ENCODE data around the gene DLEC1.

DLEC1 gene

DNA sequence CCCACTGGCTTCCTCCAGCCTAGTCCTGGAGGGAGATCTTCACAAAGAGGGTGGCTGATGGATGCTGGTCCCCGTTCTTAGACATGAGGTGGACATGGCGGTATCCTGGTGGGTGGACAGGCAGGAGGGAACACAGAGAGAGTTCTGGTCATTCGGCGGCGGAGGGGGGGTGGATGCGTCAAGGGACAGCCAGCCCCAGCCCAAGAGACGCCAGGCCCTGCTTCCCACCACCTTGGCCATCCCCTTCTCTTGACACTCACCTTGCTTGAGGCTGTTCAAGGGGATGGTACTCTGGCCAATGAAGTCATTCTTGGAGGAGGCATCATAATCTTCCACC, 31.3 kb upstream of the DLEC1 start:
- no peak overlapping the region for H3K4me3 ChIP-seq (ENCODE audit: insufficient read length, low read depth)

DNA sequence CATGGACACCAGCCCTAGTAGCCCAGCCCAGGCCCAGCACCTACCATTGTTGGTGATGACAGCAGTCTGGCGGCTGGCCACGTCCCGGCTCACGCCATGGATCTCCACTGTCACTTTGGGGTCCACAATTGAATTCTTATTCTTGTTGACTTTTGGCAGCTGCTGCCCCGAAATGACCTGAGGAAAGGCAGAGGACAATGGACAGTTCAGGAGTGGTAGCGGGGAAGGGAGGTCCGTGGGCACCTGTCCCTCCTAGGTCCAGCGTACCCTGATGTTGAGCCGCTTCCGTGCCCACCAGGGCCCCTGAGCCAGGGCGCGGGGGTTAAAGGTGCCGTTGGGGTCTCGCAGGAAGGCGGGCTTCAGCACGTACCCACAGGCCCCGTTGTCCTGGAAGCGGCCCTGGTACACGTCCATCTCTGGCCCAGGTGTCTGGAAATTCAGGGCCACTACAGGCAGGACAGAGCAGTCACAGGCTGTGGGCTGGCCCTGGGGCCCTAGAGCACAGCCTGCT, 30.8 kb upstream of the DLEC1 start:
- Histone ChIP-seq H3K9ac (ENCODE audit: insufficient read length, low read depth) (no peak overlapping the region), H3K27me3 (ENCODE audit: insufficient read depth, insufficient read length) (no peaks in the 10 kb centered on the region), H3K4me3 (ENCODE audit: insufficient read length, low read depth) (no peak overlapping the region), H3K36me3 (ENCODE audit: insufficient read depth, insufficient read length, low read length) (peaks cover 34% of the 10 kb centered on the region), H3K9me3 (ENCODE audit: insufficient read depth, low read length) (no peaks in the 10 kb centered on the region), H3K4me1 (ENCODE audit: insufficient read depth, insufficient read length) (peaks cover 13% of the 10 kb centered on the region)
- no peak for DNase-seq (ENCODE audit: low read depth, low spot score)
- no peak for TF ChIP-seq SUZ12 (IDR thresholded peaks at IDR 0.05; ENCODE audit: extremely low read depth, insufficient read depth, insufficient read length)
- TF ChIP-seq ZNF274 (IDR thresholded peaks at IDR 0.05; ENCODE audit: low read depth, low read length), result no peak
- no peak for TF ChIP-seq YY1 (IDR thresholded peaks at IDR 0.05; ENCODE audit: insufficient read depth, insufficient read length)

More for the DNA sequence above, 31.3 kb upstream of the DLEC1 start:
- Histone ChIP-seq H3K9ac (ENCODE audit: insufficient read length, low read depth) (no peak overlapping the region), H3K27me3 (ENCODE audit: insufficient read depth, insufficient read length) (no peaks in the 10 kb centered on the region), H3K36me3 (ENCODE audit: insufficient read depth, insufficient read length, low read length) (peaks cover 34% of the 10 kb centered on the region), H3K4me1 (ENCODE audit: insufficient read depth, insufficient read length) (peaks cover 13% of the 10 kb centered on the region), H3K9me3 (ENCODE audit: insufficient read depth, low read length) (no peaks in the 10 kb centered on the region)
- no peak for TF ChIP-seq SUZ12 (IDR thresholded peaks at IDR 0.05; ENCODE audit: extremely low read depth, insufficient read depth, insufficient read length)
- TF ChIP-seq YY1 (IDR thresholded peaks at IDR 0.05; ENCODE audit: insufficient read depth, insufficient read length), result no peak
- no peak for TF ChIP-seq ZNF274 (IDR thresholded peaks at IDR 0.05; ENCODE audit: low read depth, low read length)
- no peak for DNase-seq (ENCODE audit: low read depth, low spot score)

DNA sequence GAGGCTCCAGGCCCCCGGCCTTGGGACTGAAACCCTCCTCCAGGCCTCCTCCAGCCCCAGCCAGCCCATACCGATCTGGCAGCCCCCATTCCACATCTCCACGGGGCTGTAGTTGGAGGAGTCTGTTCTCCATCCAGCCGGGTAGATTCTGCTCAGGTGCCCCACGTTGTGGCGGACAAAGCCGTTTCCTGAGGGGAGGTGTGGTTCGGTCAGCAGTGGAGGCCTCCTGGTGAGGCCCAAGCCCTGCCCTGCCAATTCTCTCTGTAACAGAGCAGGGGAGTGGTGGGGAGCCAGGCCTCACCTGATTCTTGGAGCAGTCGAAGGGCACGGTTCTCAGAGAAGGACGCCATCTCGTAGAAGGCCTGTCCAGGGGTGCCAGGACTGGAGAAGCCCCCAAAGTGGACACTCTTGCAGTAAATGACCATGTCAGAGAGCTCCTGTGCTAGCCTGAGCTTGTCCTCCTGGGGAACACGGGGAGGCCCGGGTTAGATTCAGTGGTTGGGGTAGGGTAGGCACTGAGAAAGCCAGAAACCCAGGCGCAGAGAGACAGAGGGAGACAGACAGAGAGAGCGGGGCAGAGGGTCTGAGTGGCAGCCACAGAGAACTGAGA, 29.9 kb upstream of the DLEC1 start:
- no peak for DNase-seq (ENCODE audit: low read depth, low spot score)
- TF ChIP-seq SUZ12 (IDR thresholded peaks at IDR 0.05; ENCODE audit: extremely low read depth, insufficient read depth, insufficient read length), result no peak
- TF ChIP-seq YY1 (IDR thresholded peaks at IDR 0.05; ENCODE audit: insufficient read depth, insufficient read length), result no peak
- TF ChIP-seq ZNF274 (IDR thresholded peaks at IDR 0.05; ENCODE audit: low read depth, low read length), result no peak
- Histone ChIP-seq H3K36me3 (ENCODE audit: insufficient read depth, insufficient read length, low read length) (peaks cover 34% of the 10 kb centered on the region), H3K4me3 (ENCODE audit: insufficient read length, low read depth) (no peak overlapping the region), H3K27me3 (ENCODE audit: insufficient read depth, insufficient read length) (no peaks in the 10 kb centered on the region), H3K9ac (ENCODE audit: insufficient read length, low read depth) (no peak overlapping the region), H3K9me3 (ENCODE audit: insufficient read depth, low read length) (no peaks in the 10 kb centered on the region), H3K4me1 (ENCODE audit: insufficient read depth, insufficient read length) (peaks cover 6% of the 10 kb centered on the region)

DNA sequence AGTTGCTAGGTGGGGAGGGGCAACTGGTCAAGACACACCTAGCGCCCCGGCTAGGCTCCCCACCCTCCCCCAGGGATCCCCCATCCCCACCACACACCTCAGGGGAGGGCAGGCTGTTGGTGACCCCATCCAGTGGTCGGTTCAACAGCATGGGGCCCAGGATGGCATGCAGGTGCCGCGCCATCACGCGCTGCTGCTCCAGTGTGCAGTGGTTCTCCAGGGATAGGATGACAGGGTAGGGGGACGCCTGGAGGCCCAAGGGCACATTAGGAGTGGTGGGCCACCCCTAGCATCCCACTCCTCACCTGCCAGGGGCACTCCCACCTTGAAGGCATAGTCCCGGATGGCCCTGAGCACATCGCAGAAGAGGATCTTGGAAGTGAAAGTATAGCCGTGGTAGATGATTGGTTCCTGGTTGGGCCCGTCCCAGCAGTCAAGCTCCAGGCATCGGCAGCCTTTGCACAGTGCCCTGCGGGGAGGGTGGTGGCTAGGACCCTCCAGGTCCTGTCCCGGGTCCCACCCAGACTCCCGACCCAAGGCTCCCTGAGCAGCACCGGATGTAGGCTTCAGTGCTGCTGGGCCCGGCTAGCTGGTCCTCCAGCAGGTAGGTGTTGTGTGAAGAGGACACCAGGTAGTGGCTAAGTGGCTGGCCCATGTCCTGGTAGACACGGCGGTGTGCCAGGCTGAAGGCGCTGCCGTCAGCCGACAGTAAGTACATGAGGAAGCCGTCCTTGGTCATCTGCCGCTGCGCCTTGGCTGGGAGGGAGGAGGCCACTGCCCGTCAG, 29.0 kb upstream of the DLEC1 start:
- H3K27me3 ChIP-seq (ENCODE audit: insufficient read depth, insufficient read length), result no peaks in the 10 kb centered on the region

DNA sequence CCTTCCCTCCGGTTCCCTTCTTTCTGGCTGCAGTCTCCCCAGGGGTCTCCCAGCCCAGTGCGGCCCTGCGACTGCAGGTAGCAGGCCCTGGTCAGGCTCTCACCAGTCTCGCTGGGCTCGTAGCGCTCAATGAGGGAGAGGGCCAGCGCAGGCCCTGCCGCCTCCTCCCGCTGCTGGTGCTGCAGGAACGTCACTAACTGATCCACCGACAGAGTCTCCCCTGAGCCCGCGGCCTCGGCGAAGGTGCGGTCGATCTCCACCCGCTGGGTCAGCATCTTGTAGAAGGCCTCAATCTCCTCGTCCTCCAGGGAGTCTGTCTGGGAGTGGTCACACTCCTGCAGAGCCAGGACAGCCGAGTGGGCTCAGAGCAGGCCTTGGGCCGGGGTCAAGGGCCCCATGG, 27.9 kb upstream of the DLEC1 start:
- no peak overlapping the region for H3K4me3 ChIP-seq (ENCODE audit: insufficient read length, low read depth)
- TF ChIP-seq ZNF274 (IDR thresholded peaks at IDR 0.05; ENCODE audit: low read depth, low read length) (no peak), YY1 (IDR thresholded peaks at IDR 0.05; ENCODE audit: insufficient read depth, insufficient read length) (no peak), SUZ12 (IDR thresholded peaks at IDR 0.05; ENCODE audit: extremely low read depth, insufficient read depth, insufficient read length) (no peak)
- peaks cover 43% of the 10 kb centered on the region for H3K36me3 ChIP-seq (ENCODE audit: insufficient read depth, insufficient read length, low read length)
- no peak for DNase-seq (ENCODE audit: low read depth, low spot score)
- no peaks in the 10 kb centered on the region for H3K27me3 ChIP-seq (ENCODE audit: insufficient read depth, insufficient read length)
- no peak overlapping the region for H3K9ac ChIP-seq (ENCODE audit: insufficient read length, low read depth)
- H3K4me1 ChIP-seq (ENCODE audit: insufficient read depth, insufficient read length), result no peaks in the 10 kb centered on the region
- peaks cover 5% of the 10 kb centered on the region; the same call in 1 of the 2 replicates for H3K9me3 ChIP-seq (ENCODE audit: insufficient read depth, low read length)

More for the DNA sequence above, 29.0 kb upstream of the DLEC1 start:
- Histone ChIP-seq H3K4me1 (ENCODE audit: insufficient read depth, insufficient read length) (peaks cover 1% of the 10 kb centered on the region), H3K36me3 (ENCODE audit: insufficient read depth, insufficient read length, low read length) (peaks cover 35% of the 10 kb centered on the region), H3K9me3 (ENCODE audit: insufficient read depth, low read length) (no peaks in the 10 kb centered on the region), H3K4me3 (ENCODE audit: insufficient read length, low read depth) (no peak overlapping the region), H3K9ac (ENCODE audit: insufficient read length, low read depth) (no peak overlapping the region)
- TF ChIP-seq ZNF274 (IDR thresholded peaks at IDR 0.05; ENCODE audit: low read depth, low read length), result no peak
- TF ChIP-seq SUZ12 (IDR thresholded peaks at IDR 0.05; ENCODE audit: extremely low read depth, insufficient read depth, insufficient read length), result no peak
- TF ChIP-seq YY1 (IDR thresholded peaks at IDR 0.05; ENCODE audit: insufficient read depth, insufficient read length), result no peak
- DNase-seq (ENCODE audit: low read depth, low spot score), result no peak

DNA sequence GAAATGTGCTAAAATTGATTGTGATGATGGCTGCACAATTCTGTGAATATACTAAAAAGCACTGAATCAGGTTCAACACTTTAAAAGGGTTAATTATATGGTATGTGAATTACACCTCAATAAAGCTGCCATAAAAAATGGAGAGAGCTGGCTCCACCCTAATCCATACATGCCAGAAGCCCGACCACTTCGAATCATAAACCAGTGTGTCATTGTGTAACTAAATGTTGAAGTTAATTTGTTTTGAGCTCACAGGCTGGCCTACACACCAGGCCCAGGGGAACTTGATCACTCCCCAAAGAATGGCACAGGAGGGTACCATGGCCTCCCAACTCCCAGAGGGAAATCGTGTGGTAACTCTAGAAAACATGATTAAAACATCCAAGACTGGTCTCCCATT, 23.5 kb upstream of the DLEC1 start:
- Histone ChIP-seq H3K36me3 (ENCODE audit: insufficient read depth, insufficient read length, low read length) (peaks cover 34% of the 10 kb centered on the region), H3K9ac (ENCODE audit: insufficient read length, low read depth) (no peak overlapping the region), H3K9me3 (ENCODE audit: insufficient read depth, low read length) (peaks cover 9% of the 10 kb centered on the region; the same call in 1 of the 2 replicates), H3K27me3 (ENCODE audit: insufficient read depth, insufficient read length) (no peaks in the 10 kb centered on the region), H3K4me3 (ENCODE audit: insufficient read length, low read depth) (no peak overlapping the region), H3K4me1 (ENCODE audit: insufficient read depth, insufficient read length) (peaks cover 2% of the 10 kb centered on the region)
- TF ChIP-seq SUZ12 (IDR thresholded peaks at IDR 0.05; ENCODE audit: extremely low read depth, insufficient read depth, insufficient read length), result no peak
- no peak for TF ChIP-seq YY1 (IDR thresholded peaks at IDR 0.05; ENCODE audit: insufficient read depth, insufficient read length)
- no peak for TF ChIP-seq ZNF274 (IDR thresholded peaks at IDR 0.05; ENCODE audit: low read depth, low read length)
- DNase-seq (ENCODE audit: low read depth, low spot score), result no peak

DNA sequence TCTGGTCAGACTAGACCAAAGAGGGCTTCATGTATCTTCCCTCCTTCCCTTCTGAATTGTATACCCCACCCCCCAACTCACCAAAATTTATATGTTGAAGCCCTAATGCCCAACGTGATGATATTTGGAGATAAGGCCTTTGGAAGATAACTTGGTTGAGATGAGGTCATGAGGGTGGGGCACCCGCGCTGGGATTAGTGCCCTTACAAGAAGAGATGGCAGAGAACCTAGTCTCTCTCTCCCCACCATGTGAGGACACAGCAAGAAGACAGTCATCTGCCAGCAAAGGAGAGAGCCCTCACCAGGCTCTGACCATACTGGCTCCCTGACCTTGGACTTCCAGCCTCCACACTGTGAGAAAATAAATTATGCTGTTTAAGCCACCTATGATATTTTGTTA, 23.0 kb upstream of the DLEC1 start:
- H3K9me3 ChIP-seq (ENCODE audit: insufficient read depth, low read length), result peaks cover 9% of the 10 kb centered on the region; the same call in 1 of the 2 replicates
- no peak overlapping the region for H3K9ac ChIP-seq (ENCODE audit: insufficient read length, low read depth)
- peaks cover 34% of the 10 kb centered on the region for H3K36me3 ChIP-seq (ENCODE audit: insufficient read depth, insufficient read length, low read length)
- no peak for DNase-seq (ENCODE audit: low read depth, low spot score)
- no peaks in the 10 kb centered on the region for H3K27me3 ChIP-seq (ENCODE audit: insufficient read depth, insufficient read length)
- no peak overlapping the region for H3K4me3 ChIP-seq (ENCODE audit: insufficient read length, low read depth)
- TF ChIP-seq ZNF274 (IDR thresholded peaks at IDR 0.05; ENCODE audit: low read depth, low read length), result no peak
- TF ChIP-seq YY1 (IDR thresholded peaks at IDR 0.05; ENCODE audit: insufficient read depth, insufficient read length), result no peak
- no peak for TF ChIP-seq SUZ12 (IDR thresholded peaks at IDR 0.05; ENCODE audit: extremely low read depth, insufficient read depth, insufficient read length)
- H3K4me1 ChIP-seq (ENCODE audit: insufficient read depth, insufficient read length), result peaks cover 2% of the 10 kb centered on the region

Data from NT2/D1 (cell line).